HepG2 (cell line): Measurements from ENCODE around the gene CAPZA1. TPM values are rescaled to one million over a fixed set of nuclear protein-coding genes. Genes with fewer than 3 reads are reported as not detected.

Experiments used
- ATAC-seq: fragments of 200-7000 bp; cut with Tn5 transposase; 3 replicates; pipeline ENCODE4 v1.9.1; 2020; ENCODE audit warnings: mild to moderate bottlenecking, moderate library complexity
- BruUV-seq: library from RNA; stranded (reverse); fragments of 400-500 nt; replicated peaks from 2 replicates; lab custom pipeline; 2021; lab: Mats Ljungman, UMichigan
- CTCF ChIA-PET: fragments of 300-600 bp; formaldehyde crosslinking; extraction: SDS; loops from one replicate; lab custom pipeline; 2021; ENCODE audit warnings: low total read pairs, inconsistent platforms, low intra/inter-chr PET ratio; lab: Yijun Ruan, JAX
- POLR2A ChIA-PET: fragments of 350-600 bp; sonication (Branson Sonifier 250); formaldehyde crosslinking; loops from one replicate; lab custom pipeline; 2020; ENCODE audit warnings: antibody characterized with exemption, inconsistent platforms; lab: Yijun Ruan, JAX
- DNase-seq: peaks from one replicate; pipeline ENCODE4 v3.0.0-alpha.2; 2015; ENCODE audit warnings: low spot score
- FAIRE-seq: peaks from 3 replicates; lab custom pipeline; 2011; peaks lifted over from hg19 to GRCh38; lab: Jason Lieb, UNC
- H2AFZ ChIP-seq: one replicate; pipeline ENCODE4 v1.6.1; 2011; ENCODE audit warnings: low read length, inconsistent platforms
- H3K27ac ChIP-seq: fragments of 300-600 bp; 3 replicates; pipeline ENCODE4 v1.8.0; 2011; ENCODE audit warnings: mixed run types, mild to moderate bottlenecking, mixed read lengths, low read length, inconsistent platforms; ENCODE audit not compliant: insufficient read depth; ENCODE audit errors: extremely low read length
- H3K27me3 ChIP-seq, 2 experiments: fragments of 200-600 bp in 1 of 2; 2 replicates in 1 of 2; 3 replicates in 1 of 2; pipeline versions ENCODE4 v1.6.0 to v1.8.0; 2011; ENCODE audit warnings: low read length in 2 of 2, mild to moderate bottlenecking in 2 of 2, moderate library complexity in 2 of 2, inconsistent platforms in 1 of 2; ENCODE audit not compliant: insufficient read depth in 2 of 2, control insufficient read depth in 1 of 2
- H3K36me3 ChIP-seq, 2 experiments: fragments of 200-600 bp in 1 of 2; replicated peaks in 1 of 2; 2 replicates in 1 of 2; 3 replicates in 1 of 2; pipeline versions ENCODE4 v1.5.1 to v1.8.0; 2011; ENCODE audit warnings: low read length in 2 of 2, inconsistent platforms in 1 of 2; ENCODE audit not compliant: insufficient read depth in 2 of 2, control insufficient read depth in 1 of 2
- H3K4me1 ChIP-seq: 2 replicates; pipeline ENCODE4 v1.5.1; 2012; ENCODE audit warnings: low read length, inconsistent platforms; ENCODE audit not compliant: insufficient read depth
- H3K4me2 ChIP-seq: 2 replicates; pipeline ENCODE4 v1.6.0; 2011; ENCODE audit warnings: low read depth, low read length, inconsistent platforms
- H3K4me3 ChIP-seq, 3 experiments: fragments of 200-600 bp in 1 of 3; sonication (generic), shearing (Covaris generic) in 1 of 3; replicated peaks in 1 of 3; 2 replicates each; pipeline ENCODE4 v1.5.1; 2011 to 2016; ENCODE audit warnings: low read length in 3 of 3, inconsistent platforms in 2 of 3, low read depth in 2 of 3, mild to moderate bottlenecking in 2 of 3, control low read depth in 1 of 3, mixed read lengths in 1 of 3; ENCODE audit not compliant: insufficient read depth in 1 of 3
- H3K79me2 ChIP-seq: one replicate; pipeline ENCODE4 v1.6.1; 2011; ENCODE audit warnings: low read length, inconsistent platforms; ENCODE audit not compliant: insufficient read depth
- H3K9ac ChIP-seq: 2 replicates; pipeline ENCODE4 v1.6.0; 2011; ENCODE audit warnings: mild to moderate bottlenecking, low read depth, low read length, inconsistent platforms; ENCODE audit not compliant: insufficient read depth
- H3K9me3 ChIP-seq: 2 replicates; pipeline ENCODE4 v1.5.1; 2012; ENCODE audit warnings: mild to moderate bottlenecking, low read length
- H4K20me1 ChIP-seq: 2 replicates; pipeline ENCODE4 v1.6.0; 2011; ENCODE audit warnings: inconsistent platforms, mild to moderate bottlenecking, low read length, moderate library complexity; ENCODE audit not compliant: insufficient read depth
- ARID4A ChIP-seq: sonication (generic); formaldehyde crosslinking; IDR thresholded peaks from 2 replicates; pipeline ENCODE4 v1.5.0; 2020; ENCODE audit warnings: mild to moderate bottlenecking, missing genetic modification reagents, borderline replicate concordance
- BATF2 ChIP-seq: sonication (generic); formaldehyde crosslinking; IDR thresholded peaks from 2 replicates; pipeline ENCODE4 v1.8.0; 2022; ENCODE audit warnings: mild to moderate bottlenecking, missing genetic modification reagents, moderate library complexity
- E2F2 ChIP-seq: sonication (generic); formaldehyde crosslinking; IDR thresholded peaks from 2 replicates; pipeline ENCODE4 v1.4.0; 2020; ENCODE audit warnings: missing genetic modification reagents, borderline replicate concordance
- HHEX ChIP-seq: IDR thresholded peaks from 2 replicates; pipeline ENCODE4 v1.6.1; 2016; ENCODE audit warnings: control low read depth
- JUND ChIP-seq: sonication (generic); formaldehyde crosslinking; IDR thresholded peaks from 2 replicates; pipeline ENCODE4 v1.8.0; 2022; ENCODE audit warnings: mild to moderate bottlenecking, missing genetic modification reagents
- MEIS2 ChIP-seq: sonication (generic); formaldehyde crosslinking; IDR thresholded peaks from 2 replicates; pipeline ENCODE4 v1.9.0; 2021; ENCODE audit warnings: mild to moderate bottlenecking, missing genetic modification reagents
- MZF1 ChIP-seq: sonication (generic); formaldehyde crosslinking; IDR thresholded peaks from 2 replicates; pipeline ENCODE4 v1.8.1; 2023; ENCODE audit warnings: mild to moderate bottlenecking, missing genetic modification reagents, borderline replicate concordance
- NFRKB ChIP-seq: fragments of 450-650 bp; IDR thresholded peaks from 2 replicates; pipeline ENCODE4 v1.6.1; 2017
- PITX1 ChIP-seq: sonication (generic); formaldehyde crosslinking; IDR thresholded peaks from 2 replicates; pipeline ENCODE4 v1.5.1; 2020; ENCODE audit warnings: mild to moderate bottlenecking, missing genetic modification reagents
- POGZ ChIP-seq: sonication (generic); formaldehyde crosslinking; IDR thresholded peaks from 2 replicates; pipeline ENCODE4 v1.4.0; 2020; ENCODE audit warnings: mild to moderate bottlenecking, missing genetic modification reagents
- PREB ChIP-seq: sonication (generic); formaldehyde crosslinking; IDR thresholded peaks from 2 replicates; pipeline ENCODE4 v1.4.0; 2020; ENCODE audit warnings: missing genetic modification reagents
- RARA ChIP-seq: IDR thresholded peaks from 2 replicates; pipeline ENCODE4 v1.6.1; 2016; ENCODE audit warnings: missing genetic modification reagents, missing compliant biosample characterization
- RBM39 ChIP-seq: fragments of 200-400 bp; formaldehyde crosslinking; IDR thresholded peaks from one replicate; pipeline ENCODE4 v1.6.1; 2018; ENCODE audit warnings: antibody characterized with exemption, mild to moderate bottlenecking, low read depth, low read length; ENCODE audit not compliant: poor library complexity, severe bottlenecking
- SCMH1 ChIP-seq: sonication (generic); formaldehyde crosslinking; IDR thresholded peaks from 2 replicates; pipeline ENCODE4 v1.9.0; 2021; ENCODE audit warnings: missing genetic modification reagents, mild to moderate bottlenecking, borderline replicate concordance
- SIN3B ChIP-seq: fragments of 150-350 bp; IDR thresholded peaks from 2 replicates; pipeline ENCODE4 v1.6.1; 2014; ENCODE audit warnings: low read length
- SMAD1 ChIP-seq: sonication (generic); formaldehyde crosslinking; IDR thresholded peaks from 2 replicates; pipeline ENCODE4 v1.4.0; 2020; ENCODE audit warnings: missing genetic modification reagents, low read depth, mild to moderate bottlenecking, borderline replicate concordance
- ZKSCAN5 ChIP-seq: sonication (generic); formaldehyde crosslinking; IDR thresholded peaks from 2 replicates; pipeline ENCODE4 v1.5.1; 2020; ENCODE audit warnings: mild to moderate bottlenecking, missing genetic modification reagents
- ZNF577 ChIP-seq: sonication (generic); formaldehyde crosslinking; IDR thresholded peaks from 2 replicates; pipeline ENCODE4 v1.4.0; 2020; ENCODE audit warnings: mild to moderate bottlenecking, low read depth, missing genetic modification reagents, borderline replicate concordance
- WGBS: methylation state at CpG from one replicate; pipeline ENCODE4 v1.1.6; 2017; ENCODE audit warnings: low lambda C conversion rate; 5-methylcytosine and 5-hydroxymethylcytosine counted together
- in situ Hi-C: cut with HindIII; loops from 2 replicates; pipeline ENCODE4 v1.10.0; 2017; ENCODE audit warnings: low pct_unique_long_range_greater_than_20kb; ENCODE audit not compliant: extremely low pct_ligation_motif_present
- intact Hi-C: fragments of 100-400 bp; cut with micrococcal nuclease; formaldehyde crosslinking; loops from one replicate; pipeline ENCODE4 v1.10.0; 2022; ENCODE audit not compliant: unreplicated experiment
- polyA plus RNA-seq, 8 experiments: library from polyadenylated mRNA; depleted of rRNA in 3 of 8; stranded (reverse) in 7 of 8; unstranded in 1 of 8; fragments of >200 nt; fragmentation: Illumina TruSeq in 4 of 8; extraction: Trizol in 4 of 8; gene quantifications; 2 replicates each; pipeline versions ENCODE4 v1.2.1 to v1.2.3, GENCODE V29; 2011 to 2016; ENCODE audit warnings: low read depth in 4 of 8, missing spikeins in 1 of 8, mixed read lengths in 1 of 8; ENCODE audit not compliant: insufficient read depth in 1 of 8
- total RNA-seq, 5 experiments: library from RNA; depleted of rRNA; stranded (reverse); fragments of >200 nt; fragmentation: Illumina TruSeq; extraction: Trizol; gene quantifications; 2 replicates each; pipeline ENCODE4 v1.2.3, GENCODE V29; 2016; ENCODE audit warnings: low read depth in 1 of 5

Gene CAPZA1
- total and polyA plus RNA-seq, 2 of the 13 experiments (the other 11 are each of a cell fraction or from before 2014, with no cell fraction given) = 67.0 to 117 TPM

- WGBS = 98% methylated on average over 6 of the region's 7 CpGs
- in situ Hi-C loops = no loop called here
- no peak for FAIRE-seq
These were observed 77.1 kb downstream of the CAPZA1 start for GRCh38 chr1:112696578-112697314.

More at GRCh38 chr1:112696578-112697314, 77.1 kb downstream of the CAPZA1 start:
- Histone ChIP-seq H4K20me1 (no peaks in the 10 kb centered on the region), H3K4me1 (peaks cover 50% of the 10 kb centered on the region), H3K9me3 (no peaks in the 10 kb centered on the region), H3K27ac (no peak overlapping the region), H3K36me3 (peaks cover 29 to 69% of the 10 kb centered on the region in 2 experiments), H3K4me3 (no peak overlapping the region), H3K27me3 (no peaks in the 10 kb centered on the region), H3K9ac (no peak overlapping the region), H3K79me2 (no peaks in the 10 kb centered on the region), H2AFZ (no peak overlapping the region), H3K4me2 (no peak overlapping the region)
- intact Hi-C loops = no loop called here
- no peak for DNase-seq
- ChIA-PET CTCF (no interaction called here), POLR2A (interaction anchor here (4.7 to 9.2 kb wide), 2 partner anchors 11 to 23 kb away, joined by 40 to 251 read pairs; partner anchors contain the start of genes MOV10 and RHOC)
- TF ChIP-seq SMAD1 (CRISPR knock-in tag) = no peak
- TF ChIP-seq SIN3B = no peak
- TF ChIP-seq ZKSCAN5 = no peak
- TF ChIP-seq ARID4A (CRISPR knock-in tag) = no peak
- no peak for TF ChIP-seq MEIS2
- TF ChIP-seq NFRKB = no peak
- TF ChIP-seq MZF1 (CRISPR knock-in tag) = no peak
- no peak for TF ChIP-seq RARA
- TF ChIP-seq JUND (CRISPR knock-in tag) = no peak
- no peak for TF ChIP-seq E2F2 (CRISPR knock-in tag)
- no peak for TF ChIP-seq PITX1
- TF ChIP-seq POGZ (CRISPR knock-in tag) = no peak
- no peak for TF ChIP-seq PREB (CRISPR knock-in tag)
- no peak for TF ChIP-seq RBM39
- TF ChIP-seq ZNF577 = no peak
- no peak for TF ChIP-seq BATF2 (CRISPR knock-in tag)
- no peak for TF ChIP-seq SCMH1 (CRISPR knock-in tag)
- TF ChIP-seq HHEX (CRISPR knock-in tag) = no peak
- no TSS peak for BruUV-seq
- no peak for ATAC-seq
